OCI-LY1 (cell line): ENCODE data around the gene ATP11C.

Experiments
- H2AFZ ChIP-seq: fragments of 200-600 bp; sonication (generic), shearing (Covaris generic); 2 replicates; pipeline ENCODE4 v1.6.0; 2014; ENCODE audit warnings: antibody characterized with exemption, mild to moderate bottlenecking, low read length
- H3F3A ChIP-seq: fragments of 200-600 bp; sonication (generic), shearing (Covaris generic); 2 replicates; pipeline ENCODE4 v1.6.0; 2014; ENCODE audit warnings: mild to moderate bottlenecking, antibody characterized with exemption, low read length, moderate library complexity; ENCODE audit not compliant: insufficient read depth
- H3K27ac ChIP-seq: fragments of 200-600 bp; sonication (generic); 2 replicates; pipeline ENCODE4 v1.5.1; 2014; ENCODE audit warnings: low read length, mixed run types, mild to moderate bottlenecking, low read depth; ENCODE audit not compliant: poor library complexity, severe bottlenecking
- H3K27me3 ChIP-seq: fragments of 200-600 bp; sonication (generic); 2 replicates; pipeline ENCODE4 v1.6.0; 2014; ENCODE audit warnings: antibody characterized with exemption, mild to moderate bottlenecking, low read length, moderate library complexity; ENCODE audit not compliant: insufficient read depth
- H3K36me3 ChIP-seq: fragments of 200-600 bp; sonication (generic); 2 replicates; pipeline ENCODE4 v1.6.1; 2014; ENCODE audit warnings: mild to moderate bottlenecking, antibody characterized with exemption, low read length, moderate library complexity, mixed read lengths; ENCODE audit not compliant: insufficient read depth
- H3K4me1 ChIP-seq: fragments of 200-600 bp; sonication (generic); 2 replicates; pipeline ENCODE4 v1.5.1; 2014; ENCODE audit warnings: mild to moderate bottlenecking, low read length, moderate library complexity; ENCODE audit not compliant: insufficient read depth, severe bottlenecking
- H3K4me2 ChIP-seq: fragments of 200-600 bp; sonication (generic), shearing (Covaris generic); 2 replicates; pipeline ENCODE4 v1.6.1; 2014; ENCODE audit warnings: low read length
- H3K4me3 ChIP-seq: fragments of 200-600 bp; sonication (generic); 2 replicates; pipeline ENCODE4 v1.5.1; 2014; ENCODE audit warnings: low read length, low read depth, mild to moderate bottlenecking, mixed read lengths; ENCODE audit not compliant: poor library complexity, severe bottlenecking
- H3K79me2 ChIP-seq: fragments of 200-600 bp; shearing (Covaris generic); 2 replicates; pipeline ENCODE4 v1.6.1; 2016; ENCODE audit warnings: mixed run types, low read length, mixed read lengths; ENCODE audit not compliant: insufficient read depth
- H3K9ac ChIP-seq: fragments of 200-600 bp; sonication (generic), shearing (Covaris generic); 2 replicates; pipeline ENCODE4 v1.6.1; 2014; ENCODE audit warnings: mild to moderate bottlenecking, low read length, mixed read lengths
- H3K9me2 ChIP-seq: fragments of 200-600 bp; sonication (generic), shearing (Covaris generic); 2 replicates; pipeline ENCODE4 v1.6.1; 2014; ENCODE audit warnings: low read depth, mild to moderate bottlenecking, low read length, mixed read lengths
- H3K9me3 ChIP-seq: fragments of 200-600 bp; shearing (Covaris generic); 2 replicates; pipeline ENCODE4 v1.6.1; 2014; ENCODE audit warnings: low read length, mixed read lengths
- H4K20me1 ChIP-seq: fragments of 200-600 bp; sonication (generic), shearing (Covaris generic); 2 replicates; pipeline ENCODE4 v1.6.0; 2016; ENCODE audit warnings: mild to moderate bottlenecking, low read length; ENCODE audit not compliant: insufficient read depth
- EZH2 ChIP-seq: fragments of 200-600 bp; sonication (generic), shearing (Covaris generic); IDR thresholded peaks from 2 replicates; pipeline ENCODE4 v1.8.0; 2017; ENCODE audit warnings: borderline replicate concordance, mixed run types, mild to moderate bottlenecking, antibody characterized with exemption, low read length, moderate library complexity, mixed read lengths
- TF ChIP-seq, protein P1 (sequence below): fragments of 200-600 bp; sonication (generic), shearing (Covaris generic); IDR thresholded peaks from 2 replicates; pipeline ENCODE4 v1.5.1; 2017; ENCODE audit warnings: mild to moderate bottlenecking, antibody characterized with exemption, low read length, moderate library complexity, mixed read lengths

ATP11C gene

DNA sequence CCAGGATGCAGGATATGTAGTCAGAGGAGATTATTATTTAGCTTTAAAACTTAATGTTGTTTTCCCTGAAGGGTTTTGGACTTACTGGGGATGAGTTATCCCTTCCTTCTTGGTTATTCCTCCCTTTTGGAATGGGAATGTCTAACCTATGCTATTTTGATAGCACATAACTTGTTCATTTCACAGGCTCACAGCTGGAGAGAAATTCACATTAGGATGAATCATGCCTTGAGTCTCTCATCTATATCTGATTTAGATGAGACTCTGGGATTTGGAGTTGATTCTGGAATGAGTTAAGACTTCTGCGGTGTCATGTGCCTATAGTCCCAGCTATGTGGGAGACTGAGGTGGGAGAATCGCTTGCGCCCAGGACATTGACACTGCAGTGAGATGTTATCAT lies 81.1 kb downstream of the ATP11C start:
- Histone ChIP-seq H3K9me2 (no peaks in the 10 kb centered on the region), H3K79me2 (no peaks in the 10 kb centered on the region), H3K27ac (no peak overlapping the region), H2AFZ (no peak overlapping the region), H4K20me1 (no peaks in the 10 kb centered on the region), H3K9ac (no peak overlapping the region), H3F3A (no peaks in the 10 kb centered on the region), H3K9me3 (no peaks in the 10 kb centered on the region), H3K4me3 (no peak overlapping the region), H3K36me3 (no peaks in the 10 kb centered on the region), H3K4me1 (no peaks in the 10 kb centered on the region), H3K4me2 (no peak overlapping the region), H3K27me3 (no peaks in the 10 kb centered on the region)
- no peak for TF ChIP-seq EZH2
- TF ChIP-seq, protein P1, sequence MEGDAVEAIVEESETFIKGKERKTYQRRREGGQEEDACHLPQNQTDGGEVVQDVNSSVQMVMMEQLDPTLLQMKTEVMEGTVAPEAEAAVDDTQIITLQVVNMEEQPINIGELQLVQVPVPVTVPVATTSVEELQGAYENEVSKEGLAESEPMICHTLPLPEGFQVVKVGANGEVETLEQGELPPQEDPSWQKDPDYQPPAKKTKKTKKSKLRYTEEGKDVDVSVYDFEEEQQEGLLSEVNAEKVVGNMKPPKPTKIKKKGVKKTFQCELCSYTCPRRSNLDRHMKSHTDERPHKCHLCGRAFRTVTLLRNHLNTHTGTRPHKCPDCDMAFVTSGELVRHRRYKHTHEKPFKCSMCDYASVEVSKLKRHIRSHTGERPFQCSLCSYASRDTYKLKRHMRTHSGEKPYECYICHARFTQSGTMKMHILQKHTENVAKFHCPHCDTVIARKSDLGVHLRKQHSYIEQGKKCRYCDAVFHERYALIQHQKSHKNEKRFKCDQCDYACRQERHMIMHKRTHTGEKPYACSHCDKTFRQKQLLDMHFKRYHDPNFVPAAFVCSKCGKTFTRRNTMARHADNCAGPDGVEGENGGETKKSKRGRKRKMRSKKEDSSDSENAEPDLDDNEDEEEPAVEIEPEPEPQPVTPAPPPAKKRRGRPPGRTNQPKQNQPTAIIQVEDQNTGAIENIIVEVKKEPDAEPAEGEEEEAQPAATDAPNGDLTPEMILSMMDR: no peak

DNA sequence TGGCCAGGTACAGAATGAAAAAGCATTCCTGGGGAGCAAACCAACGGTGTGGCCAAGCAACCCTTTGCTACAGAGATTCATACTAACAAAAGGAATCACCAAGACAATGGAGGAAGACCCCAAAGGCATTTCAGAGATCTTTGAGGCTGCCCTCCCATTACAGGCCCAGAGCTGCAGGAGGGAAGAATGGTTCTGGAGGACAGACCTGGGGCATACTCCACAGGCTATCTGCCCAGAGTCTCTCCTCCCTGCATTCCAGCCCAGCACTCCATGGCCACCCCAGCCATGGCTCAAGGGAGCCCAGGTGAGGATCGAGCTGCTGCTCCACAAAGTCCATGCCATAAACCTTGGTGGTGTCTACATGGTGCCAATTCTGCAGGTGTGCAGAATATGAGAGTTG lies 81.9 kb downstream of the ATP11C start:
- Histone ChIP-seq H3K9ac (no peak overlapping the region), H3K79me2 (no peaks in the 10 kb centered on the region), H3K4me3 (no peak overlapping the region), H3K36me3 (no peaks in the 10 kb centered on the region), H4K20me1 (no peaks in the 10 kb centered on the region), H3F3A (no peaks in the 10 kb centered on the region), H3K27me3 (no peaks in the 10 kb centered on the region), H3K9me2 (no peaks in the 10 kb centered on the region), H3K4me1 (no peaks in the 10 kb centered on the region), H3K27ac (no peak overlapping the region), H3K9me3 (no peaks in the 10 kb centered on the region), H2AFZ (no peak overlapping the region), H3K4me2 (no peak overlapping the region)
- no peak for TF ChIP-seq EZH2
- TF ChIP-seq, protein P1: no peak

DNA sequence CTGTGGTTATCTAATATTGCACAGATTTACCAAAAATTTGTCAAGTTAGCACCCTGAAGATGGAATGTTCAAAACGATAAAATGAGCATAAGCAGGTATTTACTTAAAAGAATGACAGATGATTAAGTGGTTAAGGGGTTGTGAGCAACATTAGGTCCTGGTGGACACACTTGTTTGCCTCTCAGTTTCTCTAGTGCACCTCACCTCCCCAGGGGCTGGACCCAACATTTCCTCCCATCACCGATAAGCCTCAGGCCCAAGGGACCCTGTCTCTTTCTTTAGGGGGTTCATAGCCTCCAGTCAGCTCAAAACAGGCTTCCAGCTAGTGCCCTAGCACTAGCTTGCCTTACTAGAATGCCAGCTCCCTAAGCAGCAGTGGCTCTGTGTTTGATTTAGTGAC lies 88.0 kb downstream of the ATP11C start:
- Histone ChIP-seq H3K36me3 (no peaks in the 10 kb centered on the region), H3K4me1 (peaks cover 15% of the 10 kb centered on the region), H3K27me3 (no peaks in the 10 kb centered on the region), H3K4me2 (peak overlapping the region; percentile 19; the same call in 1 of the 2 replicates), H3K9me2 (no peaks in the 10 kb centered on the region), H3K79me2 (no peaks in the 10 kb centered on the region), H3K4me3 (no peak overlapping the region), H4K20me1 (no peaks in the 10 kb centered on the region), H3F3A (no peaks in the 10 kb centered on the region), H2AFZ (no peak overlapping the region), H3K9ac (no peak overlapping the region), H3K9me3 (no peaks in the 10 kb centered on the region), H3K27ac (no peak overlapping the region)
- no peak for TF ChIP-seq EZH2
- TF ChIP-seq, protein P1: no peak
